ENCODE results near the gene TUBGCP2. TPM values are rescaled to one million over a fixed set of nuclear protein-coding genes. Genes with fewer than 3 reads are reported as not detected.
A peak's percentile ranks its signal among the peaks of the same experiment; 100 is the strongest.

TUBGCP2 gene
- total RNA-seq, 1 experiment from 2014 or later = 92.2 TPM

- BruUV-seq (replicated peaks) = no TSS peak
- Mint-ChIP-seq H3K4me3 (ENCODE audit: unreplicated experiment) (peak overlapping the region; percentile 99), H3K36me3 (ENCODE audit: insufficient read depth, unreplicated experiment) (peaks cover 41% of the 10 kb centered on the region), H3K9me3 (ENCODE audit: unreplicated experiment) (no peaks in the 10 kb centered on the region), H3K27me3 (ENCODE audit: insufficient read depth, unreplicated experiment) (no peaks in the 10 kb centered on the region), H3K27ac (ENCODE audit: unreplicated experiment) (peak overlapping the region; percentile 100), H3K4me1 (ENCODE audit: low read depth, unreplicated experiment) (peaks cover 16% of the 10 kb centered on the region)
- intact Hi-C loops (cut with micrococcal nuclease; ENCODE audit: unreplicated experiment) = loop anchor here (1.0 to 5.0 kb wide), 5 partner anchors 47 to 167 kb away; partner anchors contain the start of genes MTG1 and PAOX
- ChIA-PET CTCF (no interaction called here), POLR2A (no interaction called here)
- H3K9me3 ChIP-seq = no peaks in the 10 kb centered on the region
- no peak for TF ChIP-seq CTCF (IDR thresholded peaks at IDR 0.05; ENCODE audit: insufficient read depth in 1 of 2, low read depth in 1 of 2, low read length in 1 of 2, severe bottlenecking in 1 of 2, unreplicated experiment in 1 of 2)
- DNase-seq = peak; percentile 95 to 97
- H3K4me1 ChIP-seq = peaks cover 7% of the 10 kb centered on the region
- peaks cover 6% of the 10 kb centered on the region for H3K36me3 ChIP-seq (ENCODE audit: control insufficient read depth, insufficient read depth, low read length)
- H3K27me3 ChIP-seq (replicated peaks; ENCODE audit: control insufficient read depth, insufficient read depth, low read length) = no peaks in the 10 kb centered on the region
- peak overlapping the region; percentile 99 for H3K4me3 ChIP-seq (ENCODE audit: low read depth, low read length)
These were observed 538 bp upstream of the TUBGCP2 start for GRCh38 chr10:133309100-133309719.

GRCh38 chr10:133307776-133308420 is 774 bp downstream of the TUBGCP2 start:
- H3K36me3 ChIP-seq (ENCODE audit: control insufficient read depth, insufficient read depth, low read length) = peaks cover 6% of the 10 kb centered on the region
- Mint-ChIP-seq H3K4me1 (ENCODE audit: low read depth, unreplicated experiment) (peaks cover 16% of the 10 kb centered on the region), H3K27ac (ENCODE audit: unreplicated experiment) (peak overlapping the region; percentile 100), H3K4me3 (ENCODE audit: unreplicated experiment) (peak overlapping the region; percentile 99), H3K27me3 (ENCODE audit: insufficient read depth, unreplicated experiment) (no peaks in the 10 kb centered on the region), H3K36me3 (ENCODE audit: insufficient read depth, unreplicated experiment) (peaks cover 41% of the 10 kb centered on the region), H3K9me3 (ENCODE audit: unreplicated experiment) (no peaks in the 10 kb centered on the region)
- peak; percentile 91 to 94 for DNase-seq
- CTCF ChIA-PET = interaction anchor here (0.5 to 1.7 kb wide), 8 partner anchors 9 to 212 kb away, joined by 3 to 7 read pairs (median 4); no protein-coding TSS in a partner anchor
- no TSS peak for BruUV-seq (replicated peaks)
- peaks cover 7% of the 10 kb centered on the region for H3K4me1 ChIP-seq
- no peaks in the 10 kb centered on the region for H3K9me3 ChIP-seq
- peak; percentile 93 to 99 for TF ChIP-seq CTCF (IDR thresholded peaks at IDR 0.05; ENCODE audit: insufficient read depth in 1 of 2, low read depth in 1 of 2, low read length in 1 of 2, severe bottlenecking in 1 of 2, unreplicated experiment in 1 of 2)
- POLR2A ChIA-PET = interaction anchor here (0.7 kb wide), 1 partner anchor 29 kb away, joined by 5 read pairs; no protein-coding TSS in a partner anchor
- intact Hi-C loops (cut with micrococcal nuclease; ENCODE audit: unreplicated experiment) = loop anchor here (1.0 to 5.0 kb wide), 5 partner anchors 30 to 166 kb away; partner anchors contain the start of gene PAOX
- no peaks in the 10 kb centered on the region for H3K27me3 ChIP-seq (replicated peaks; ENCODE audit: control insufficient read depth, insufficient read depth, low read length)
- H3K4me3 ChIP-seq (ENCODE audit: low read depth, low read length) = peak overlapping the region; percentile 99

- no TSS peak for BruUV-seq (replicated peaks)
- Histone ChIP-seq H3K27me3 (replicated peaks; ENCODE audit: control insufficient read depth, insufficient read depth, low read length) (no peaks in the 10 kb centered on the region), H3K9me3 (no peaks in the 10 kb centered on the region), H3K36me3 (ENCODE audit: control insufficient read depth, insufficient read depth, low read length) (peaks cover 10% of the 10 kb centered on the region), H3K4me1 (peaks cover 7% of the 10 kb centered on the region), H3K4me3 (ENCODE audit: low read depth, low read length) (no peak overlapping the region)
- no peak for TF ChIP-seq CTCF (IDR thresholded peaks at IDR 0.05; ENCODE audit: insufficient read depth in 1 of 2, low read depth in 1 of 2, low read length in 1 of 2, severe bottlenecking in 1 of 2, unreplicated experiment in 1 of 2)
- H3K4me3 Mint-ChIP-seq (ENCODE audit: unreplicated experiment) = peak overlapping the region; percentile 99
- H3K4me1 Mint-ChIP-seq (ENCODE audit: low read depth, unreplicated experiment) = peaks cover 16% of the 10 kb centered on the region
- H3K36me3 Mint-ChIP-seq (ENCODE audit: insufficient read depth, unreplicated experiment) = peaks cover 46% of the 10 kb centered on the region
- no peaks in the 10 kb centered on the region for H3K27me3 Mint-ChIP-seq (ENCODE audit: insufficient read depth, unreplicated experiment)
- POLR2A ChIA-PET = no interaction called here
- peak overlapping the region; percentile 100 for H3K27ac Mint-ChIP-seq (ENCODE audit: unreplicated experiment)
- no peak for DNase-seq
- intact Hi-C loops (cut with micrococcal nuclease; ENCODE audit: unreplicated experiment) = loop anchor here (1.0 to 5.0 kb wide), 5 partner anchors 29 to 165 kb away; partner anchors contain the start of gene PAOX
- CTCF ChIA-PET = interaction anchor here (0.9 to 1.7 kb wide), 4 partner anchors 8 to 213 kb away, joined by 3 to 6 read pairs (median 4); no protein-coding TSS in a partner anchor
- no peaks in the 10 kb centered on the region for H3K9me3 Mint-ChIP-seq (ENCODE audit: unreplicated experiment)
These were observed 1.7 kb downstream of the TUBGCP2 start for GRCh38 chr10:133306941-133307379.
